GM21390 (cell line): ENCODE results near the gene OAS3.
"Not testable (repeated sequence)": the region's sequence is repeated elsewhere in the genome, so short reads cannot be mapped to it uniquely, and the experiment has no call there.

Experiments used
- ATAC-seq: cut with Tn5 transposase; IDR thresholded peaks from one replicate; pipeline ENCODE4 v1.9.1; 2021; ENCODE audit not compliant: unreplicated experiment

The OAS3 gene

GRCh38 chr12:112957125-112957524 is 18.9 kb downstream of the OAS3 start:
- not testable (repeated sequence) for ATAC-seq

GRCh38 chr12:112961074-112961473 is 22.8 kb downstream of the OAS3 start:
- ATAC-seq: no peak

DNA sequence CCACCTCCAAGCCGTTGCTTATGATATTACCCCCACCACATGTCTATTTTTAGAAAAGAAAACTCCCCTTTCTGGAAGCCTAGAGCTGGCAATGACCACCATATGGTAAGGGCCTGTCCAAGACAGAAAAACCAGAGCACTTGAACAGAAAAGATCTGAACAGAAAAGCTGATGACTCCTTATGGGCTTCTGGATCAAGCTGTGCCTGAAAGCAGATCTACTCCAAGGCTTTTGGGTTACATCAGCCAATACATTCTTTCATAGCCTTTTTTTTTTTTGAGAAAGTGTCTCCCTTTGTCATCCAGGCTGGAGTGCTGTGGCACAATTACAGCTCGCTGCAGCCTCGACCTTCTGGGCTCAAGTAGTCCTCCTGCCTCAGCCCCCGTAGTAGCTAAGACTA is 23.3 kb downstream of the OAS3 start:
- ATAC-seq: no peak

- ATAC-seq: no peak
Observed at GRCh38 chr12:112962561-112962960, 24.3 kb downstream of the OAS3 start.

GRCh38 chr12:112963227-112963861 is 25.1 kb downstream of the OAS3 start:
- no peak for ATAC-seq

- no peak for ATAC-seq
Observed at GRCh38 chr12:112964067-112964670, 25.9 kb downstream of the OAS3 start.

GRCh38 chr12:112964915-112965314 is 26.6 kb downstream of the OAS3 start:
- ATAC-seq: no peak

- ATAC-seq: no peak
Observed at GRCh38 chr12:112965643-112966042, 27.4 kb downstream of the OAS3 start.

DNA sequence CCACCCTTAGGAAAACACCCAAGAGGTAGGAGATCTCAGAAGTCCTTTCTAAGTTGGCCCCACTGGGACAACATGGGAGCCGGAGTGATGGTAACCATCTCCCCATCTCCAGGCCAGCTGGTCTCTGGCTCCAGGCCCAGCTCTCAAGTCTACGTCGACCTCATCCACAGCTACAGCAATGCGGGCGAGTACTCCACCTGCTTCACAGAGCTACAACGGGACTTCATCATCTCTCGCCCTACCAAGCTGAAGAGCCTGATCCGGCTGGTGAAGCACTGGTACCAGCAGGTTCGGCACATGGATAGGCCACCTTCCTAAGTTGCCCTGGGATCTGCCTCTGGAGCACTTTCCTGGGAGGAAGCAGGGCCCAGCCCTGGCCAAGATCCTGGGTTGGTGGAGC is 29.0 kb downstream of the OAS3 start:
- ATAC-seq: no peak

GRCh38 chr12:112967858-112968257 is 29.6 kb downstream of the OAS3 start:
- no peak for ATAC-seq

GRCh38 chr12:112969547-112970306 is 31.5 kb downstream of the OAS3 start:
- no peak for ATAC-seq

DNA sequence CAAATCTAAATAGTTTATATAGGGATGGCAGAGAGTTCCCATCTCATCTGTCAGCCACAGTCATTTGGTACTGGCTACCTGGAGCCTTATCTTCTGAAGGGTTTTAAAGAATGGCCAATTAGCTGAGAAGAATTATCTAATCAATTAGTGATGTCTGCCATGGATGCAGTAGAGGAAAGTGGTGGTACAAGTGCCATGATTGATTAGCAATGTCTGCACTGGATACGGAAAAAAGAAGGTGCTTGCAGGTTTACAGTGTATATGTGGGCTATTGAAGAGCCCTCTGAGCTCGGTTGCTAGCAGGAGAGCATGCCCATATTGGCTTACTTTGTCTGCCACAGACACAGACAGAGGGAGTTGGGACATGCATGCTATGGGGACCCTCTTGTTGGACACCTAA is 32.1 kb downstream of the OAS3 start:
- no peak for ATAC-seq

GRCh38 chr12:112971248-112971647 is 33.0 kb downstream of the OAS3 start:
- no peak for ATAC-seq

DNA sequence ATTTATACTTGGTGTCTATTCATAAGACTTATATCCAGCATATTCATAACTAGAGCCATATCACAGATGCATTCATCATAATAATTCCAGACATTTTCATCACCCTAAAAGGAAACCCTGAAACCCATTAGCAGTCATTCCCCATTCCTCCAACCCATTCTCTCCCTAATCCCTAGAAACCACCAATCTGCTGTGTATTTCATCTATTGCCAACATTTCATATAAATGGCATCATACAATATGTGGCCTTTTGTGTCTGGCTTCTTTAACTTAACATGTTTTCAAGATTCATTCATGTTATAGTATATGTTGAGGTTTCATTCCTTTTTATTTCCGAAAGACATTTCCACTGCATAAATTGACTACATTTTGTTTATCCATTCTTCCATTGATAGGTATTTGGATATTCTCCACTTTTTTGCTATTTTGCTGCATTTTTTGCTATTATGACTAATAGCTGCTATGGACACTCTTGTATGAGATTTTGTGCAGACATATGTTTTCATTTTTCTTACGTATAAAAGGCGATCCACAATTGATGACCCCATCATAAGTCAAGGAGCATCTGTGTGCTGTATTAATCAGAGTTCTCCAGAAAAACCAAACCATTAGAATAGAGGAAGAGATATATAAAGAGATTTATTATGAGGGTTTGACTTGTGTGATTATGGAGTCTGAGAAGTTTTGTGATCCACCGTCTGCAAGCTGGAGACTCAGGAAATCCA is 34.9 kb downstream of the OAS3 start:
- no peak for ATAC-seq

GRCh38 chr12:112973818-112974231 is 35.6 kb downstream of the OAS3 start:
- ATAC-seq: no peak

DNA sequence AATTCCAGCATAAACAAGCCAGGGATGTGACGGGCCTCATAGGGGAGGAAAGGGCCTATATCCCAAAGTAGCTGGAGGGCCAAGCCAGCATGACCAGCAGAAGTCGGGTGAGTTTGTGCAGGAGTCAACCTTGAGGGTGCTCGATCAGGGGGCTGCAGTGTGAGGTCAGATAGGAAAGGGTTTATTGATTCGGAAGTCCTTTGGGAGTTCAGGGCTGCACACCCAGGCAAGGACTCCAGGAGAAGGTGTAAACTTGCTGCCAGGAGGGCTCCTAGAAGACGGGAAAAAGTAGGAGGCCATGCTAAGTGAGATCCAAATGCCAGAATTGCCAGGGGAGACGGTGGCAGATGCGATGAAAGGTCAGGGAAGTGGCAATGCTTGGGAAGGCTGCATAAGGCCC is 36.6 kb downstream of the OAS3 start:
- no peak for ATAC-seq

GRCh38 chr12:112977139-112977538 is 38.9 kb downstream of the OAS3 start:
- no peak for ATAC-seq

GRCh38 chr12:112977641-112978040 is 39.4 kb downstream of the OAS3 start:
- ATAC-seq: no peak

- ATAC-seq: peak; percentile 89
Observed at GRCh38 chr12:112978163-112979040, 40.1 kb downstream of the OAS3 start, which contains the start of gene OAS2. Gene OAS2, plus strand, starts transcription at chr12:112978519. Its CDS starts 90 bp downstream, at chr12:112978609.

DNA sequence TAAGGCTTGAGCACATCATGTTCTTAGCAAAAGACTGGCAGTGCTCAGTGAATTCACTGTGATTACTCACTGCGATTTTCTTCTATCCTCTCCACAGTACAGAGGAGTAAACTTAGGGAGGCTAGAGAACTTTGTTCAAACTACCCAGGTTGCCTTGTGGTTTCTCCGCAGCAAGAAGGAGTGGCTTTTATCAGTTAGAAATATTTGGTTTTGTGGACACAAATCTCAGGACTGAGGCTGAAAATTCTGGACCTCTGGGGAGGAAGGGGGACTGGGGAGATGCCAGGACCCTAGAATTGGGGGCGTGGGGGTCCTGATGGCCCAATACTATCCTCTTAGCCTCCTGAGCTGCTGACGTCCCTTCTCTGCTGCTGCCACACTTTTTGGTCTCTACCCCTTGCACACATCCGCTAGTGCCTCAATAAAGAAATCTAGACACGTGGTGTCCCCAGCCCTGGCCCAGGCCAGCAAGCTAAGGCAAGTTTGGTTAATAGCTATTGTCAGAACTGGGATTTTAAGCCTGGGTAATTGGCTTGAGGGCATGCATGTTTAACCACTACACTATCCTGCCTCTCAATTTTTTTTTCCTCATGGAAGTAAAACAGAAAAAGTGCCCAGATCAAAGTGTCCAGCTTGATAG is 40.9 kb downstream of the OAS3 start:
- ATAC-seq: peak; percentile 33
